Fibroblast of lung (primary cell): Measurements from ENCODE around the gene KMT2D. TPM values are rescaled to one million over a fixed set of nuclear protein-coding genes. Genes with fewer than 3 reads are reported as not detected.
A peak's percentile ranks its signal among the peaks of the same experiment; 100 is the strongest.
"Not testable (repeated sequence)": the region's sequence is repeated elsewhere in the genome, so short reads cannot be mapped to it uniquely, and the experiment has no call there.

Experiments
- DNase-seq, 2 donors: peaks; one replicate each; pipeline versions ENCODE4 v3.0.0 to v3.0.0-alpha.2; 2010; ENCODE audit warnings: low read depth in 2 of 2
- H2AFZ ChIP-seq: 2 replicates; pipeline ENCODE4 v1.5.1; 2012; ENCODE audit warnings: low read length, control low read depth, inconsistent platforms
- H3K27ac ChIP-seq: 2 replicates; pipeline ENCODE4 v1.5.1; 2011; ENCODE audit warnings: low read length, control low read depth; ENCODE audit not compliant: insufficient read depth
- H3K27me3 ChIP-seq: 2 replicates; pipeline ENCODE4 v1.5.1; 2011; ENCODE audit warnings: mild to moderate bottlenecking, low read length; ENCODE audit not compliant: control insufficient read depth, insufficient read depth
- H3K36me3 ChIP-seq: 2 replicates; pipeline ENCODE4 v1.5.1; 2011; ENCODE audit warnings: low read length; ENCODE audit not compliant: control insufficient read depth, insufficient read depth
- H3K4me1 ChIP-seq: 2 replicates; pipeline ENCODE4 v1.5.1; 2011; ENCODE audit warnings: low read length; ENCODE audit not compliant: control insufficient read depth, insufficient read depth; ENCODE audit errors: extremely low read depth
- H3K4me2 ChIP-seq: 2 replicates; pipeline ENCODE4 v1.5.1; 2011; ENCODE audit warnings: low read length, control low read depth; ENCODE audit not compliant: insufficient read depth; ENCODE audit errors: extremely low read depth
- H3K4me3 ChIP-seq, 4 experiments: fragments of 200-600 bp in 1 of 4; sonication (generic) in 1 of 4; replicated peaks in 1 of 4; 2 replicates each; pipeline ENCODE4 v1.5.1; 2011 to 2016; ENCODE audit warnings: low read length in 4 of 4, low read depth in 3 of 4, mild to moderate bottlenecking in 3 of 4, control low read depth in 2 of 4, inconsistent platforms in 1 of 4, mixed read lengths in 1 of 4; ENCODE audit not compliant: insufficient read depth in 1 of 4; ENCODE audit errors: control extremely low read depth in 1 of 4
- H3K79me2 ChIP-seq: 2 replicates; pipeline ENCODE4 v1.5.1; 2012; ENCODE audit warnings: mild to moderate bottlenecking, low read length, inconsistent platforms; ENCODE audit not compliant: control insufficient read depth, insufficient read depth
- H3K9ac ChIP-seq: 2 replicates; pipeline ENCODE4 v1.5.1; 2011; ENCODE audit warnings: mild to moderate bottlenecking, low read length, control low read depth; ENCODE audit not compliant: insufficient read depth
- H3K9me3 ChIP-seq: 2 replicates; pipeline ENCODE4 v1.5.1; 2012; ENCODE audit warnings: low read depth, low read length; ENCODE audit not compliant: control insufficient read depth, insufficient read depth
- H4K20me1 ChIP-seq: 2 replicates; pipeline ENCODE4 v1.5.1; 2011; ENCODE audit warnings: low read length; ENCODE audit not compliant: control insufficient read depth, insufficient read depth; ENCODE audit errors: extremely low read depth
- EZH2 ChIP-seq: IDR thresholded peaks from 2 replicates; pipeline ENCODE4 v1.5.1; 2012; ENCODE audit warnings: low read length, control low read depth, mild to moderate bottlenecking; ENCODE audit errors: missing control alignments
- polyA plus RNA-seq, 2 donors: library from polyadenylated mRNA; depleted of rRNA in 1 of 2; stranded (reverse) in 1 of 2; unstranded in 1 of 2; fragments of >200 nt; gene quantifications; 2 replicates each; pipeline ENCODE4 v1.2.1, GENCODE V29; 2011 to 2012; ENCODE audit warnings: missing spikeins in 1 of 2
- total RNA-seq: library from RNA; depleted of rRNA; stranded (reverse); fragments of >200 nt; gene quantifications from 2 replicates; pipeline ENCODE4 v1.2.1, GENCODE V29; 2014
- TF ChIP-seq, protein P1 (sequence below), 2 donors: IDR thresholded peaks in 1 of 2; conservative IDR thresholded peaks in 1 of 2; 1 replicate in 1 of 2; 2 replicates in 1 of 2; pipeline ENCODE4 v1.5.1; 2011 to 2012; ENCODE audit warnings: low read length in 2 of 2, control low read depth in 1 of 2, inconsistent platforms in 1 of 2, low read depth in 1 of 2, mild to moderate bottlenecking in 1 of 2

Gene KMT2D
- total and polyA plus RNA-seq, 2 donors (not counting 1 experiment from before 2014, with no cell fraction given) = 7.3 to 33.0 TPM

DNA sequence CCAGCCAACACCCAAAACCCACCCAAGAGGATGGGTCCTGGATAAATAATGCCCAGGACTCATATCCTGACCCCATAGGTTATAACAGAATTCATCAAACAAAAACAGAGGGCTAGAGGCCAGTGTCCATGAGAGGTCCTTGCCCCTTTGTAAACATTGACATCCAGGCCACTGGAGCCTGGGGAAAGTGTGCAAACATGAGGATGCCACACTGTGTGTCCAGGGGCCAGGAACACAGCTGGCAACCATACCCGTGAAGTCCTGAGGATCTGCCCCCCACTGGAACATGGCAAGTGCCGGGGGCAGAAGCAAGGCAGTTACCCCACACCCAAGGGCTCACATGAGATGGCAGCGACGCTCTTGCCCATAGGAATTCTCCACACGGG, 4.2 kb upstream of the KMT2D start:
- Histone ChIP-seq H2AFZ (no peak overlapping the region), H3K4me3 (no peak overlapping the region), H3K79me2 (peaks cover 10% of the 10 kb centered on the region), H3K36me3 (no peaks in the 10 kb centered on the region), H4K20me1 (no peaks in the 10 kb centered on the region), H3K27ac (no peak overlapping the region), H3K9ac (no peak overlapping the region), H3K4me1 (peaks cover 6% of the 10 kb centered on the region), H3K4me2 (no peak overlapping the region), H3K9me3 (no peaks in the 10 kb centered on the region), H3K27me3 (no peaks in the 10 kb centered on the region)
- no peak for DNase-seq
- TF ChIP-seq EZH2 = no peak
- TF ChIP-seq, protein P1, sequence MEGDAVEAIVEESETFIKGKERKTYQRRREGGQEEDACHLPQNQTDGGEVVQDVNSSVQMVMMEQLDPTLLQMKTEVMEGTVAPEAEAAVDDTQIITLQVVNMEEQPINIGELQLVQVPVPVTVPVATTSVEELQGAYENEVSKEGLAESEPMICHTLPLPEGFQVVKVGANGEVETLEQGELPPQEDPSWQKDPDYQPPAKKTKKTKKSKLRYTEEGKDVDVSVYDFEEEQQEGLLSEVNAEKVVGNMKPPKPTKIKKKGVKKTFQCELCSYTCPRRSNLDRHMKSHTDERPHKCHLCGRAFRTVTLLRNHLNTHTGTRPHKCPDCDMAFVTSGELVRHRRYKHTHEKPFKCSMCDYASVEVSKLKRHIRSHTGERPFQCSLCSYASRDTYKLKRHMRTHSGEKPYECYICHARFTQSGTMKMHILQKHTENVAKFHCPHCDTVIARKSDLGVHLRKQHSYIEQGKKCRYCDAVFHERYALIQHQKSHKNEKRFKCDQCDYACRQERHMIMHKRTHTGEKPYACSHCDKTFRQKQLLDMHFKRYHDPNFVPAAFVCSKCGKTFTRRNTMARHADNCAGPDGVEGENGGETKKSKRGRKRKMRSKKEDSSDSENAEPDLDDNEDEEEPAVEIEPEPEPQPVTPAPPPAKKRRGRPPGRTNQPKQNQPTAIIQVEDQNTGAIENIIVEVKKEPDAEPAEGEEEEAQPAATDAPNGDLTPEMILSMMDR (conservative IDR thresholded peaks at IDR 0.05 in 1 of 2, IDR thresholded peaks at IDR 0.05 in 1 of 2; ENCODE audit: low read depth in 1 of 2, low read length in 2 of 2) = no peak

DNA sequence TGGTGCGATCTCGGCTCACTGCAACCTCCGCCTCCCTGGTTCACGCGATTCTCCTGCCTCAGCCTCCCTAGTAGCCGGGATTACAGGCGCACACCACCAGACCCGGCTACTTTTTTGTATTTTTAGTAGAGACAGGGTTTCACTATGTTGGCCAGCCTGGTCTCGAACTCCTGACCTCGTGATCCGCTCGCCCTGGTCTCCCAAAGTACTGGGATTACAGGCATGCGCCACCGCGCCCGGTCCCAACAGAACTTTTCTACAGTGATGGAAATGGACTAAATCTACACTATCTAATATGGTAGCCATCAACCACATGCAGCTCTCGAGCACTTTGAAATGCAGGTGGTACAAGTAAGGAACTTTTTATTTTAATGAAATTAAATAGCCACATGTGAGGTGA, 1.3 kb upstream of the KMT2D start:
- H3K36me3 ChIP-seq, H3K27ac ChIP-seq, H4K20me1 ChIP-seq, H3K27me3 ChIP-seq, H3K4me3 ChIP-seq, DNase-seq, H3K9ac ChIP-seq, H3K4me1 ChIP-seq, H2AFZ ChIP-seq, H3K9me3 ChIP-seq: not testable (repeated sequence)
- peak overlapping the region; percentile 68 for H3K4me2 ChIP-seq
- H3K79me2 ChIP-seq = peaks cover 38% of the 10 kb centered on the region

DNA sequence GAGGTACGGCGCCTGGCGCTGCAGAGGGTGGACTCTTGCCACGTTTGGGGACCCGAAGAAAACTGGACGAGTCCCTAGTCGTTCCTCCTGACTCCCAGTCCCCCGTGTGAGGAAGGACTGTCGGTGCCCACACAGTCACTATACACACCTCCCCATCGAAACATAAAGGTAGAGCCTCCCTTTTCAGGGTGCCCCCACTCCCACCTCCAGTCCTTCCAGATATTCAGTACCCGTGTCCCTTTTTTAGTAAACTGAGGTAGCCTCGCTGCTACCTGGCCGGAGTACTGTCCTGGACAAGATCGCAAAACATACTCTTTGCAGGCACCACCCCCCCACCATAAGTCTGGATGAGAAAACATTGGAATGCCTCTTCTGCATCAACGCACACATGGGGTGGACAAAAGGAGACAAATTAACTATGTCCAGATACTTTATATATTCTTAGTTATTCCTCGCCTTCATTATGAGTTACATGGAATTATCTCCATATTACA, 610 bp upstream of the KMT2D start:
- DNase-seq = no peak
- no peak for TF ChIP-seq EZH2
- TF ChIP-seq, protein P1 (conservative IDR thresholded peaks at IDR 0.05 in 1 of 2, IDR thresholded peaks at IDR 0.05 in 1 of 2; ENCODE audit: low read depth in 1 of 2, low read length in 2 of 2) = no peak
- peak overlapping the region; percentile 92 for H3K27ac ChIP-seq
- peak overlapping the region; percentile 80 for H2AFZ ChIP-seq
- H3K4me1 ChIP-seq = peaks cover 6% of the 10 kb centered on the region
- peak overlapping the region; percentile 93 for H3K9ac ChIP-seq
- H4K20me1 ChIP-seq = peaks cover 2% of the 10 kb centered on the region
- H3K9me3 ChIP-seq = no peaks in the 10 kb centered on the region
- H3K79me2 ChIP-seq = peaks cover 45% of the 10 kb centered on the region
- peak overlapping the region; percentile 65 to 96 (median 82) for H3K4me3 ChIP-seq
- no peaks in the 10 kb centered on the region for H3K36me3 ChIP-seq
- no peaks in the 10 kb centered on the region for H3K27me3 ChIP-seq
- peak overlapping the region; percentile 68 for H3K4me2 ChIP-seq
